Endothelial cell of umbilical vein (primary cell): ENCODE data around the gene PERM1. TPM values are rescaled to one million over a fixed set of nuclear protein-coding genes. Genes with fewer than 3 reads are reported as not detected.
A peak's percentile ranks its signal among the peaks of the same experiment; 100 is the strongest.

Experiments used
- BruUV-seq: library from RNA; stranded (reverse); fragments of 400-500 nt; replicated peaks from 2 replicates; lab custom pipeline; 2021; lab: Mats Ljungman, UMichigan
- CTCF ChIA-PET: fragments of 300-600, 350-600 bp; sonication (Branson Sonifier 250); formaldehyde crosslinking; loops from one replicate; lab custom pipeline; 2021; ENCODE audit warnings: antibody characterized with exemption, inconsistent platforms; lab: Charles Lee
- POLR2A ChIA-PET: fragments of 300-600, 350-600 bp; sonication (Branson Sonifier 250); formaldehyde crosslinking; loops from one replicate; lab custom pipeline; 2021; ENCODE audit warnings: antibody characterized with exemption, inconsistent platforms; lab: Charles Lee
- DNase-seq: peaks from one replicate; pipeline ENCODE4 v3.0.0-alpha.2; 2011; ENCODE audit warnings: low read depth, low spot score
- FAIRE-seq: peaks from 2 replicates; lab custom pipeline; 2011; peaks lifted over from hg19 to GRCh38; lab: Jason Lieb, UNC
- H2AFZ ChIP-seq: 2 replicates; pipeline ENCODE4 v1.6.0; 2012; ENCODE audit warnings: low read depth, low read length, control low read depth, inconsistent platforms
- H3K27ac ChIP-seq: 2 replicates; pipeline ENCODE4 v1.5.1; 2011; ENCODE audit warnings: low read depth, mild to moderate bottlenecking, control low read depth, low read length, moderate library complexity; ENCODE audit not compliant: insufficient read depth
- H3K27me3 ChIP-seq, 2 experiments: 2 replicates each; pipeline versions ENCODE4 v1.6.0 to v1.6.1; 2011; ENCODE audit warnings: low read length in 2 of 2, mixed read lengths in 1 of 2; ENCODE audit not compliant: control insufficient read depth in 2 of 2, insufficient read depth in 2 of 2
- H3K36me3 ChIP-seq, 2 experiments: 2 replicates in 1 of 2; 3 replicates in 1 of 2; pipeline ENCODE4 v1.5.1; 2011; ENCODE audit warnings: low read length in 2 of 2, mild to moderate bottlenecking in 1 of 2, moderate library complexity in 1 of 2; ENCODE audit not compliant: control insufficient read depth in 2 of 2, insufficient read depth in 2 of 2; ENCODE audit errors: extremely low read depth in 1 of 2
- H3K4me1 ChIP-seq: 3 replicates; pipeline ENCODE4 v1.5.1; 2011; ENCODE audit warnings: mild to moderate bottlenecking, low read length; ENCODE audit not compliant: control insufficient read depth, insufficient read depth; ENCODE audit errors: extremely low read depth
- H3K4me2 ChIP-seq: 2 replicates; pipeline ENCODE4 v1.6.1; 2011; ENCODE audit warnings: low read length, control low read depth, mixed read lengths; ENCODE audit not compliant: insufficient read depth
- H3K4me3 ChIP-seq, 3 experiments: fragments of 200-600 bp in 1 of 3; sonication (generic), shearing (Covaris generic) in 1 of 3; replicated peaks in 1 of 3; 2 replicates each; pipeline ENCODE4 v1.5.1; 2011 to 2016; ENCODE audit warnings: control low read depth in 3 of 3, low read length in 3 of 3, mild to moderate bottlenecking in 2 of 3, inconsistent platforms in 1 of 3, low read depth in 1 of 3, moderate library complexity in 1 of 3; ENCODE audit not compliant: insufficient read depth in 1 of 3
- H3K79me2 ChIP-seq: 2 replicates; pipeline ENCODE4 v1.6.0; 2012; ENCODE audit warnings: low read length, inconsistent platforms; ENCODE audit not compliant: control insufficient read depth, insufficient read depth
- H3K9ac ChIP-seq: replicated peaks from 2 replicates; pipeline ENCODE3; 2011; ENCODE audit warnings: low read length, control low read depth; ENCODE audit not compliant: insufficient read depth; ENCODE audit errors: extremely low read depth
- H3K9me1 ChIP-seq: replicated peaks from 3 replicates; pipeline ENCODE4 v1.6.0; 2011; ENCODE audit warnings: mild to moderate bottlenecking, low read length; ENCODE audit not compliant: control insufficient read depth, insufficient read depth; ENCODE audit errors: extremely low read depth
- H3K9me3 ChIP-seq: replicated peaks from 2 replicates; pipeline ENCODE4 v1.5.1; 2012; ENCODE audit warnings: low read length, inconsistent platforms; ENCODE audit not compliant: control insufficient read depth, insufficient read depth
- H4K20me1 ChIP-seq: replicated peaks from 2 replicates; pipeline ENCODE3; 2011; ENCODE audit warnings: mild to moderate bottlenecking, low read length; ENCODE audit not compliant: control insufficient read depth, insufficient read depth; ENCODE audit errors: extremely low read depth
- CTCF ChIP-seq, 2 donors: IDR thresholded peaks; 1 replicate in 1 of 2; 2 replicates in 1 of 2; pipeline ENCODE4 v1.5.1; 2011; ENCODE audit warnings: low read length in 2 of 2, mild to moderate bottlenecking in 2 of 2, moderate library complexity in 2 of 2, control low read depth in 1 of 2, inconsistent platforms in 1 of 2, low read depth in 1 of 2; ENCODE audit not compliant: insufficient read depth in 1 of 2; ENCODE audit errors: extremely low read depth in 1 of 2
- EZH2 ChIP-seq: IDR thresholded peaks from 2 replicates; pipeline ENCODE4 v1.6.1; 2012; ENCODE audit warnings: borderline replicate concordance, low read depth, mild to moderate bottlenecking, moderate library complexity, low read length, inconsistent platforms; ENCODE audit not compliant: severe bottlenecking
- FOS ChIP-seq: IDR thresholded peaks from 2 replicates; pipeline ENCODE4 v1.6.1; 2011; ENCODE audit warnings: mild to moderate bottlenecking, low read length, moderate library complexity, borderline replicate concordance; ENCODE audit not compliant: insufficient read depth
- GATA2 ChIP-seq: IDR thresholded peaks from 2 replicates; pipeline ENCODE4 v1.7.0; 2011; ENCODE audit warnings: low read depth, mild to moderate bottlenecking, moderate library complexity, mixed read lengths, low read length; ENCODE audit not compliant: insufficient read length, insufficient read depth
- JUN ChIP-seq: IDR thresholded peaks from 2 replicates; pipeline ENCODE4 v1.6.1; 2011; ENCODE audit warnings: borderline replicate concordance, low read depth; ENCODE audit not compliant: insufficient read length, insufficient read depth
- MAX ChIP-seq: IDR thresholded peaks from 2 replicates; pipeline ENCODE4 v1.6.1; 2011; ENCODE audit not compliant: insufficient read depth, insufficient read length
- MYC ChIP-seq: IDR thresholded peaks from one replicate; pipeline ENCODE4 v1.6.1; 2011; ENCODE audit warnings: mild to moderate bottlenecking, low read depth, low read length
- POLR2A ChIP-seq: IDR thresholded peaks from 2 replicates; pipeline ENCODE4 v1.6.1; 2012; ENCODE audit warnings: low read depth, mild to moderate bottlenecking, control low read depth, low read length
- POLR2AphosphoS5 ChIP-seq: IDR thresholded peaks from 2 replicates; pipeline ENCODE4 v1.6.1; 2012; ENCODE audit warnings: low read depth, mild to moderate bottlenecking, control low read depth, low read length, moderate library complexity; ENCODE audit not compliant: insufficient read depth
- dilution Hi-C: fragments of 300-500 bp; cut with MboI; formaldehyde crosslinking; loops from one replicate; pipeline ENCODE4 v1.15.0; 2019; ENCODE audit warnings: low sequenced_read_pairs; ENCODE audit not compliant: extremely low pct_ligation_motif_present
- intact Hi-C: fragments of 100-400 bp; cut with micrococcal nuclease; formaldehyde crosslinking; loops from one replicate; pipeline ENCODE4 v1.10.0; 2022
- polyA plus RNA-seq, 4 experiments: library from polyadenylated mRNA; depleted of rRNA in 3 of 4; stranded (reverse) in 3 of 4; unstranded in 1 of 4; fragments of >200 nt; gene quantifications; 2 replicates each; pipeline versions ENCODE4 v1.2.1 to v1.2.3, GENCODE V29; 2011 to 2012; ENCODE audit warnings: missing spikeins in 1 of 4
- total RNA-seq: library from RNA; stranded (reverse); gene quantifications from 2 replicates; pipeline ENCODE4 v1.2.3, GENCODE V29; 2021

The PERM1 gene
- total and polyA plus RNA-seq, 2 donors (not counting 3 experiments of a cell fraction or from before 2014, with no cell fraction given), result not detected

DNA sequence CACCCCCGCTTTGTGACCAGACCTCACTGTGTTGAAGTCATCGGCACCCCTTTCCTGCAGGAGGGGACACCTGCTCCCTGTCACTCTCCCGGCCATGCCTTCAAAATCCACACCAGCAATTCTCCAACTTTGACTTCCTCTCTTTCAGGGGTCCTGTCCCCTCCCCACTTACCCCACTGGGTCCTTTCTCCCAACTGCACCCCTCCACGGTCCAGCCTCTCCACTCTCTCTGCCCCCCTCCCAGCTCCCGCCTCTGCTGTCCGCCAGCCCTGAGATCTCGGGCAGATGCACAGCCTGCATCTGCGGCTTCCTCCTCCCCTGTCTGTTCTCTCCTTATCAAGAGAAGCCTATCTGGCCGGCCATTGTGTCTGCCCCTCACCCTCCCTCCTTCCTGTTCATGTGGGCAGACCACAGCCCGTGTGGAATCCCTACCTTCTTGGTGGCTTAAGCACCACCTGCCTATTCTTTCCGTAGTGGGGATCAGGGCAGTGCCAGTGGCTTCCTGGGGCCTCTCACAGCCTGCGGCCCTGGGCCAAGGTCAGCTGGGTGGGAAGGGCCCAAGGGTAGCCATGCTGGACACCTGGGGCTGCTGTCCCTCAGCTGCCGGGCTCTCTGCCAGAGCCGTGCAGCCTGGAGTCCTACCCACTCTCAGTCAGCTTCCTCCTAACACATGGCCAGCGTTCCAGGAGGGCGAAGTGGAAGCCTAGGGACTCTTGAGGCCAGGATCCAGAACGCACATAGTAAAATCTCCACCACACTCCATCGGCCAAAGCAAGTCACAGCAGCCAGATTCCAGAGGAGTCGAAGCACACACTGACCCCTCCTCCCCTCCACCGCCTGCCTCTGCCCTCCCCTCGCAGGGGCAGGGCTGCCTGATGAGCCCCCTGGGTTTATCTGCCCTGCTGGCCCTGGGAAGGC is 23.1 kb upstream of the PERM1 start:
- FAIRE-seq, result peak; percentile 82
- H3K9ac ChIP-seq, result no peak overlapping the region
- no peak overlapping the region for H3K27ac ChIP-seq
- CTCF ChIA-PET, result interaction anchor here (1.2 to 5.7 kb wide), 4 partner anchors 9 to 287 kb away, joined by 4 to 41 read pairs (median 8); partner anchors contain the start of gene ISG15
- H3K36me3 ChIP-seq, result no peaks in the 10 kb centered on the region
- no peaks in the 10 kb centered on the region for H3K9me3 ChIP-seq
- H3K79me2 ChIP-seq, result no peaks in the 10 kb centered on the region
- no TSS peak for BruUV-seq
- dilution Hi-C loops, result no loop called here
- intact Hi-C loops, result no loop called here
- H3K27me3 ChIP-seq, result no peaks in the 10 kb centered on the region
- H4K20me1 ChIP-seq, result no peaks in the 10 kb centered on the region
- H3K4me1 ChIP-seq, result peaks cover 14% of the 10 kb centered on the region
- POLR2A ChIA-PET, result interaction anchor here (0.6 kb wide), 1 partner anchor 14 kb away, joined by 4 read pairs; no protein-coding TSS in a partner anchor
- no peak overlapping the region for H3K4me3 ChIP-seq
- H3K4me2 ChIP-seq, result no peak overlapping the region
- peak overlapping the region; percentile 64 for H2AFZ ChIP-seq
- DNase-seq, result peak; percentile 77
- H3K9me1 ChIP-seq, result no peaks in the 10 kb centered on the region
- TF ChIP-seq POLR2A, result no peak
- TF ChIP-seq GATA2, result peak; percentile 6
- TF ChIP-seq POLR2AphosphoS5, result no peak

- Histone ChIP-seq H3K9me3 (no peaks in the 10 kb centered on the region), H3K9ac (no peak overlapping the region), H3K27ac (no peak overlapping the region), H3K36me3 (no peaks in the 10 kb centered on the region), H2AFZ (no peak overlapping the region), H3K4me2 (no peak overlapping the region), H3K4me1 (peaks cover 16% of the 10 kb centered on the region), H3K9me1 (no peaks in the 10 kb centered on the region), H3K79me2 (no peaks in the 10 kb centered on the region), H3K27me3 (peaks cover 0 to 2% of the 10 kb centered on the region in 2 experiments), H4K20me1 (no peaks in the 10 kb centered on the region), H3K4me3 (no peak overlapping the region)
- no peak for TF ChIP-seq MAX
- TF ChIP-seq EZH2, result no peak
- TF ChIP-seq CTCF (IDR thresholded peaks at IDR 0.05; ENCODE audit: extremely low read depth in 1 of 2, insufficient read depth in 1 of 2, low read depth in 1 of 2, low read length in 2 of 2), result no peak
- TF ChIP-seq MYC, result no peak
- TF ChIP-seq JUN, result no peak
- TF ChIP-seq FOS, result no peak
- no peak for TF ChIP-seq POLR2A
- no peak for TF ChIP-seq GATA2
- ChIA-PET CTCF (interaction anchor here (1.2 to 5.7 kb wide), 3 partner anchors 10 to 60 kb away, joined by 4 to 41 read pairs (median 12); partner anchors contain the start of gene ISG15), POLR2A (no interaction called here)
- BruUV-seq, result no TSS peak
- dilution Hi-C loops (no loop called here), intact Hi-C loops (no loop called here)
- DNase-seq, result no peak
- FAIRE-seq, result no peak
These were observed 22.5 kb upstream of the PERM1 start for GRCh38 chr1:1004420-1004779.
